Measurements from ENCODE around the gene NPTX2. TPM values are rescaled to one million over a fixed set of nuclear protein-coding genes. Genes with fewer than 3 reads are reported as not detected.

NPTX2 gene
- total and polyA plus RNA-seq, 10 of the 15 experiments (the other 5 are each of a cell fraction or from before 2014, with no cell fraction given): 0.04 TPM; not detected in 9

- TF ChIP-seq ELK1 (IDR thresholded peaks at IDR 0.05; ENCODE audit: low read depth, low read length) (0 out of 2 replicates have a peak, but pooled peaks have one; percentile 28), BCL11A (IDR thresholded peaks at IDR 0.05; ENCODE audit: low read depth, low read length) (peak; percentile 69; the same call in 1 of the 2 replicates), ZNF207 (IDR thresholded peaks at IDR 0.05; ENCODE audit: borderline replicate concordance) (no peak), MEF2A (IDR thresholded peaks at IDR 0.05; ENCODE audit: insufficient read depth, low read depth, low read length) (no peak), RB1 (IDR thresholded peaks at IDR 0.05; ENCODE audit: borderline replicate concordance) (no peak), KAT2A (conservative IDR thresholded peaks at IDR 0.05; ENCODE audit: control insufficient read depth, low read depth, low read length) (no peak), POLR2AphosphoS2 (IDR thresholded peaks at IDR 0.05; ENCODE audit: low read depth, low read length) (no peak), ZNF274 (IDR thresholded peaks at IDR 0.05; ENCODE audit: insufficient read depth, insufficient read length) (no peak), EP300 (IDR thresholded peaks at IDR 0.05; ENCODE audit: borderline replicate concordance in 1 of 2, control insufficient read depth in 1 of 2, low read depth in 2 of 2, low read length in 2 of 2) (peak in 1 of 2 experiments; percentile 63; a peak in 2 of 4 replicates), MYB (IDR thresholded peaks at IDR 0.05; ENCODE audit: borderline replicate concordance, low read depth, low read length) (no peak), RELA (IDR thresholded peaks at IDR 0.05; ENCODE audit: borderline replicate concordance, partially characterized antibody) (no peak), DPF2 (IDR thresholded peaks at IDR 0.05) (peak; percentile 92), SPI1 (IDR thresholded peaks at IDR 0.05; ENCODE audit: borderline replicate concordance, insufficient read depth, low read depth, low read length) (peak; percentile 87), ZSCAN29 (IDR thresholded peaks at IDR 0.05) (no peak), KLF5 (IDR thresholded peaks at IDR 0.05; ENCODE audit: partially characterized antibody) (no peak), BHLHE40 (IDR thresholded peaks at IDR 0.05; ENCODE audit: borderline replicate concordance in 1 of 2, low read depth in 2 of 2, low read length in 1 of 2) (peak; percentile 69 to 76; a peak in 2 of 4 replicates), CBFB (IDR thresholded peaks at IDR 0.05; ENCODE audit: low read depth) (0 out of 2 replicates have a peak, but pooled peaks have one; percentile 40), PAX5 (IDR thresholded peaks at IDR 0.05; ENCODE audit: borderline replicate concordance, low read depth, low read length) (peak; percentile 100), SP1 (IDR thresholded peaks at IDR 0.05; ENCODE audit: low read depth, low read length) (no peak)
- TF ChIP-seq, protein P1, sequence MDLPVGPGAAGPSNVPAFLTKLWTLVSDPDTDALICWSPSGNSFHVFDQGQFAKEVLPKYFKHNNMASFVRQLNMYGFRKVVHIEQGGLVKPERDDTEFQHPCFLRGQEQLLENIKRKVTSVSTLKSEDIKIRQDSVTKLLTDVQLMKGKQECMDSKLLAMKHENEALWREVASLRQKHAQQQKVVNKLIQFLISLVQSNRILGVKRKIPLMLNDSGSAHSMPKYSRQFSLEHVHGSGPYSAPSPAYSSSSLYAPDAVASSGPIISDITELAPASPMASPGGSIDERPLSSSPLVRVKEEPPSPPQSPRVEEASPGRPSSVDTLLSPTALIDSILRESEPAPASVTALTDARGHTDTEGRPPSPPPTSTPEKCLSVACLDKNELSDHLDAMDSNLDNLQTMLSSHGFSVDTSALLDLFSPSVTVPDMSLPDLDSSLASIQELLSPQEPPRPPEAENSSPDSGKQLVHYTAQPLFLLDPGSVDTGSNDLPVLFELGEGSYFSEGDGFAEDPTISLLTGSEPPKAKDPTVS (IDR thresholded peaks at IDR 0.05; ENCODE audit: low read depth, low read length): no peak
- TF ChIP-seq, protein P2, sequence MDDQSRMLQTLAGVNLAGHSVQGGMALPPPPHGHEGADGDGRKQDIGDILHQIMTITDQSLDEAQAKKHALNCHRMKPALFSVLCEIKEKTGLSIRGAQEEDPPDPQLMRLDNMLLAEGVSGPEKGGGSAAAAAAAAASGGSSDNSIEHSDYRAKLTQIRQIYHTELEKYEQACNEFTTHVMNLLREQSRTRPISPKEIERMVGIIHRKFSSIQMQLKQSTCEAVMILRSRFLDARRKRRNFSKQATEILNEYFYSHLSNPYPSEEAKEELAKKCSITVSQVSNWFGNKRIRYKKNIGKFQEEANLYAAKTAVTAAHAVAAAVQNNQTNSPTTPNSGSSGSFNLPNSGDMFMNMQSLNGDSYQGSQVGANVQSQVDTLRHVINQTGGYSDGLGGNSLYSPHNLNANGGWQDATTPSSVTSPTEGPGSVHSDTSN (IDR thresholded peaks at IDR 0.05; ENCODE audit: insufficient replicate concordance, low read depth, low read length): peak; percentile 49
- TF ChIP-seq, protein P3, sequence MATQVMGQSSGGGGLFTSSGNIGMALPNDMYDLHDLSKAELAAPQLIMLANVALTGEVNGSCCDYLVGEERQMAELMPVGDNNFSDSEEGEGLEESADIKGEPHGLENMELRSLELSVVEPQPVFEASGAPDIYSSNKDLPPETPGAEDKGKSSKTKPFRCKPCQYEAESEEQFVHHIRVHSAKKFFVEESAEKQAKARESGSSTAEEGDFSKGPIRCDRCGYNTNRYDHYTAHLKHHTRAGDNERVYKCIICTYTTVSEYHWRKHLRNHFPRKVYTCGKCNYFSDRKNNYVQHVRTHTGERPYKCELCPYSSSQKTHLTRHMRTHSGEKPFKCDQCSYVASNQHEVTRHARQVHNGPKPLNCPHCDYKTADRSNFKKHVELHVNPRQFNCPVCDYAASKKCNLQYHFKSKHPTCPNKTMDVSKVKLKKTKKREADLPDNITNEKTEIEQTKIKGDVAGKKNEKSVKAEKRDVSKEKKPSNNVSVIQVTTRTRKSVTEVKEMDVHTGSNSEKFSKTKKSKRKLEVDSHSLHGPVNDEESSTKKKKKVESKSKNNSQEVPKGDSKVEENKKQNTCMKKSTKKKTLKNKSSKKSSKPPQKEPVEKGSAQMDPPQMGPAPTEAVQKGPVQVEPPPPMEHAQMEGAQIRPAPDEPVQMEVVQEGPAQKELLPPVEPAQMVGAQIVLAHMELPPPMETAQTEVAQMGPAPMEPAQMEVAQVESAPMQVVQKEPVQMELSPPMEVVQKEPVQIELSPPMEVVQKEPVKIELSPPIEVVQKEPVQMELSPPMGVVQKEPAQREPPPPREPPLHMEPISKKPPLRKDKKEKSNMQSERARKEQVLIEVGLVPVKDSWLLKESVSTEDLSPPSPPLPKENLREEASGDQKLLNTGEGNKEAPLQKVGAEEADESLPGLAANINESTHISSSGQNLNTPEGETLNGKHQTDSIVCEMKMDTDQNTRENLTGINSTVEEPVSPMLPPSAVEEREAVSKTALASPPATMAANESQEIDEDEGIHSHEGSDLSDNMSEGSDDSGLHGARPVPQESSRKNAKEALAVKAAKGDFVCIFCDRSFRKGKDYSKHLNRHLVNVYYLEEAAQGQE (IDR thresholded peaks at IDR 0.05; ENCODE audit: low read depth, low read length): no peak
These were observed 24.8 kb downstream of the NPTX2 start (continued) for GRCh38 chr7:98641646-98642500.
